Adrenal gland (tissue), 5 donors: ENCODE data around the gene SYPL2.

Source experiments
- POLR2A ChIP-seq, 2 donors: fragments of 450-650 bp; IDR thresholded peaks; one replicate each; pipeline ENCODE4 v1.6.1; 2017; ENCODE audit warnings: antibody characterized with exemption in 2 of 2, mild to moderate bottlenecking in 2 of 2, moderate library complexity in 1 of 2
- TF ChIP-seq, protein P1 (sequence below), 6 experiments: fragments of 450-650 bp in 4 of 6; fragments of 200-600 bp in 2 of 6; sonication (generic) in 1 of 6; IDR thresholded peaks; 1 replicate in 5 of 6; 2 replicates in 1 of 6; pipeline versions ENCODE4 v1.5.1 to v1.8.0; 2016 to 2021; ENCODE audit warnings: antibody characterized with exemption in 6 of 6, mild to moderate bottlenecking in 2 of 6, moderate library complexity in 1 of 6
- donor health status: DM: no; HTN: no; CAD: no.

- TF ChIP-seq, protein P1, sequence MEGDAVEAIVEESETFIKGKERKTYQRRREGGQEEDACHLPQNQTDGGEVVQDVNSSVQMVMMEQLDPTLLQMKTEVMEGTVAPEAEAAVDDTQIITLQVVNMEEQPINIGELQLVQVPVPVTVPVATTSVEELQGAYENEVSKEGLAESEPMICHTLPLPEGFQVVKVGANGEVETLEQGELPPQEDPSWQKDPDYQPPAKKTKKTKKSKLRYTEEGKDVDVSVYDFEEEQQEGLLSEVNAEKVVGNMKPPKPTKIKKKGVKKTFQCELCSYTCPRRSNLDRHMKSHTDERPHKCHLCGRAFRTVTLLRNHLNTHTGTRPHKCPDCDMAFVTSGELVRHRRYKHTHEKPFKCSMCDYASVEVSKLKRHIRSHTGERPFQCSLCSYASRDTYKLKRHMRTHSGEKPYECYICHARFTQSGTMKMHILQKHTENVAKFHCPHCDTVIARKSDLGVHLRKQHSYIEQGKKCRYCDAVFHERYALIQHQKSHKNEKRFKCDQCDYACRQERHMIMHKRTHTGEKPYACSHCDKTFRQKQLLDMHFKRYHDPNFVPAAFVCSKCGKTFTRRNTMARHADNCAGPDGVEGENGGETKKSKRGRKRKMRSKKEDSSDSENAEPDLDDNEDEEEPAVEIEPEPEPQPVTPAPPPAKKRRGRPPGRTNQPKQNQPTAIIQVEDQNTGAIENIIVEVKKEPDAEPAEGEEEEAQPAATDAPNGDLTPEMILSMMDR (IDR thresholded peaks at IDR 0.05), result peak in 2 of 6 experiments; percentile 19 to 30
- no peak for TF ChIP-seq POLR2A (IDR thresholded peaks at IDR 0.05)
These were observed 16.7 kb downstream of the SYPL2 start for GRCh38 chr1:109482791-109483671.
